K562 (cell line): ENCODE results near the gene TTC28. TPM values are rescaled to one million over a fixed set of nuclear protein-coding genes. Genes with fewer than 3 reads are reported as not detected.
"Not testable (repeated sequence)": the region's sequence is repeated elsewhere in the genome, so short reads cannot be mapped to it uniquely, and the experiment has no call there.

Experiments
- ATAC-seq: fragments of 200-7000 bp; cut with Tn5 transposase; 3 replicates; pipeline ENCODE4 v1.9.1; 2020; ENCODE audit warnings: moderate library complexity
- BruUV-seq: library from RNA; stranded (reverse); fragments of 400-500 nt; replicated peaks from 2 replicates; lab custom pipeline; 2021; lab: Mats Ljungman, UMichigan
- CTCF ChIA-PET: fragments of 300-600 bp; formaldehyde crosslinking; extraction: SDS; loops from one replicate; lab custom pipeline; 2021; ENCODE audit warnings: low intra/inter-chr PET ratio; lab: Yijun Ruan, JAX
- POLR2A ChIA-PET: fragments of 300-600, 350-650 bp; sonication (Branson Sonifier 250); formaldehyde crosslinking; extraction: SDS; loops from one replicate; lab custom pipeline; 2021; ENCODE audit warnings: antibody characterized with exemption, inconsistent platforms; lab: Yijun Ruan, JAX
- DNase-seq, 4 experiments: peaks; one replicate each; pipeline versions ENCODE4 v3.0.0 to v3.0.0-alpha.2; 2011 to 2018; ENCODE audit warnings: low spot score in 3 of 4, mixed read lengths in 3 of 4; ENCODE audit errors: extremely low read depth in 1 of 4
- FAIRE-seq: peaks from 2 replicates; lab custom pipeline; 2011; peaks lifted over from hg19 to GRCh38; lab: Jason Lieb, UNC
- H2AFZ ChIP-seq: 2 replicates; pipeline ENCODE4 v1.6.0; 2011; ENCODE audit warnings: low read depth, low read length, control low read depth, inconsistent platforms
- H3K27ac ChIP-seq: fragments of 200-600 bp; 3 replicates; pipeline ENCODE4 v1.8.0; 2011; ENCODE audit warnings: low read depth, mild to moderate bottlenecking, control low read depth, inconsistent platforms, low read length, moderate library complexity, mixed read lengths; ENCODE audit errors: extremely low read depth
- H3K27me3 ChIP-seq, 2 experiments: fragments of 300-600 bp in 1 of 2; 2 replicates in 1 of 2; 3 replicates in 1 of 2; pipeline versions ENCODE4 v1.6.0 to v1.8.0; 2011; ENCODE audit warnings: inconsistent platforms in 2 of 2, low read length in 2 of 2, mild to moderate bottlenecking in 1 of 2, mixed read lengths in 1 of 2, moderate library complexity in 1 of 2; ENCODE audit not compliant: control insufficient read depth in 2 of 2, insufficient read depth in 2 of 2
- H3K36me3 ChIP-seq: fragments of 300-600 bp; 3 replicates; pipeline ENCODE4 v1.8.0; 2011; ENCODE audit warnings: mild to moderate bottlenecking, low read length, inconsistent platforms; ENCODE audit not compliant: control insufficient read depth, insufficient read depth
- H3K4me1 ChIP-seq, 2 experiments: fragments of 200-600 bp in 1 of 2; replicated peaks in 1 of 2; 2 replicates in 1 of 2; 3 replicates in 1 of 2; pipeline versions ENCODE4 v1.5.1 to v1.8.0; 2011; ENCODE audit warnings: inconsistent platforms in 2 of 2, low read length in 2 of 2, mild to moderate bottlenecking in 1 of 2, mixed read lengths in 1 of 2, moderate library complexity in 1 of 2; ENCODE audit not compliant: control insufficient read depth in 2 of 2, insufficient read depth in 2 of 2
- H3K4me2 ChIP-seq: 2 replicates; pipeline ENCODE4 v1.6.1; 2011; ENCODE audit warnings: low read length, control low read depth, inconsistent platforms, mixed read lengths; ENCODE audit not compliant: insufficient read depth
- H3K4me3 ChIP-seq: fragments of 200-600 bp; sonication (generic), shearing (Covaris generic); 2 replicates; pipeline ENCODE4 v1.5.1; 2016; ENCODE audit warnings: control low read depth, inconsistent platforms
- H3K79me2 ChIP-seq: fragments of 200-600 bp; 3 replicates; pipeline ENCODE4 v1.8.0; 2011; ENCODE audit warnings: low read length, inconsistent platforms; ENCODE audit not compliant: control insufficient read depth, insufficient read depth
- H3K9ac ChIP-seq, 2 experiments: 2 replicates each; pipeline versions ENCODE4 v1.6.0 to v1.6.1; 2011; ENCODE audit warnings: low read depth in 2 of 2, low read length in 2 of 2, control low read depth in 1 of 2, inconsistent platforms in 1 of 2, mild to moderate bottlenecking in 1 of 2, mixed read lengths in 1 of 2; ENCODE audit not compliant: insufficient read depth in 1 of 2
- H3K9me1 ChIP-seq: one replicate; pipeline ENCODE4 v1.6.0; 2011; ENCODE audit warnings: inconsistent platforms, mild to moderate bottlenecking, low read length, moderate library complexity; ENCODE audit not compliant: control insufficient read depth, insufficient read depth
- H3K9me3 ChIP-seq: replicated peaks from 2 replicates; pipeline ENCODE4 v1.5.1; 2011; ENCODE audit warnings: low read depth, low read length, inconsistent platforms; ENCODE audit not compliant: control insufficient read depth, insufficient read depth
- H4K20me1 ChIP-seq: replicated peaks from 2 replicates; pipeline ENCODE4 v1.6.1; 2011; ENCODE audit warnings: low read length, inconsistent platforms, mixed read lengths; ENCODE audit not compliant: control insufficient read depth, insufficient read depth
- BCOR ChIP-seq: fragments of 450-650 bp; IDR thresholded peaks from 2 replicates; pipeline ENCODE4 v1.6.1; 2016
- CHD1 ChIP-seq: fragments of 200-600 bp; sonication (generic); IDR thresholded peaks from one replicate; pipeline ENCODE4 v1.6.1; 2012; ENCODE audit warnings: mild to moderate bottlenecking, moderate library complexity, low read length, inconsistent platforms
- CSDE1 ChIP-seq, 2 experiments: fragments of 450-650 bp; IDR thresholded peaks; 2 replicates each; pipeline ENCODE4 v1.6.1; 2016; ENCODE audit warnings: mild to moderate bottlenecking in 1 of 2
- KLF16 ChIP-seq: IDR thresholded peaks from 2 replicates; pipeline ENCODE4 v1.6.1; 2016; ENCODE audit warnings: antibody characterized with exemption
- MBD2 ChIP-seq: sonication (generic); IDR thresholded peaks from 2 replicates; pipeline ENCODE4 v1.6.1; 2016; ENCODE audit warnings: low read depth, borderline replicate concordance
- SMAD4 ChIP-seq: fragments of 250-450 bp; sonication (Bioruptor Pico); conservative IDR thresholded peaks from 2 replicates; pipeline ENCODE4 v1.8.0; 2021; ENCODE audit warnings: inconsistent platforms, mild to moderate bottlenecking, moderate library complexity
- ZC3H8 ChIP-seq: fragments of 450-650 bp; IDR thresholded peaks from 2 replicates; pipeline ENCODE4 v1.6.1; 2017
- ZNF184 ChIP-seq: sonication (generic); formaldehyde crosslinking; IDR thresholded peaks from 2 replicates; pipeline ENCODE4 v1.5.0; 2020; ENCODE audit warnings: missing genetic modification reagents
- ZNF324 ChIP-seq: fragments of 250-450 bp; sonication (Bioruptor Pico); IDR thresholded peaks from 2 replicates; pipeline ENCODE4 v1.4.0; 2020; ENCODE audit warnings: mild to moderate bottlenecking
- ZNF431 ChIP-seq: sonication (generic); formaldehyde crosslinking; IDR thresholded peaks from 2 replicates; pipeline ENCODE4 v1.8.0; 2022; ENCODE audit warnings: mild to moderate bottlenecking, missing genetic modification reagents
- WGBS: fragments of 100-300 bp; shearing (Covaris generic); methylation state at CpG from one replicate; pipeline ENCODE4 v1.1.6; 2016; ENCODE audit warnings: low coverage, mixed read lengths; ENCODE audit not compliant: insufficient coverage; ENCODE audit errors: missing lambda C conversion rate; 5-methylcytosine and 5-hydroxymethylcytosine counted together
- in situ Hi-C: fragments of 300-500 bp; cut with MboI; formaldehyde crosslinking; loops from 4 replicates; pipeline ENCODE4 v1.15.0; 2018; ENCODE audit warnings: inconsistent platforms, mixed read lengths
- intact Hi-C: fragments of 100-400 bp; cut with micrococcal nuclease; formaldehyde crosslinking; loops from 2 replicates; pipeline ENCODE4 v1.14.2; 2022
- polyA plus RNA-seq, 8 experiments: library from polyadenylated mRNA; depleted of rRNA in 4 of 8; stranded (reverse) in 5 of 8; unstranded in 3 of 8; fragments of >200 nt; fragmentation: Nextera tagmentation in 2 of 8; fragmentation: Illumina TruSeq in 1 of 8; extraction: Ambion mirVana in 2 of 8; extraction: Trizol in 1 of 8; gene quantifications; 2 replicates each; pipeline versions ENCODE4 v1.2.1 to v1.2.3, GENCODE V29; 2011 to 2014; ENCODE audit warnings: inconsistent platforms in 1 of 8, missing spikeins in 1 of 8
- total RNA-seq, 7 experiments: library from RNA; depleted of rRNA in 6 of 7; stranded (reverse); fragments of >200 nt in 6 of 7; fragmentation: Illumina TruSeq in 2 of 7; extraction: Trizol in 2 of 7; gene quantifications; 2 replicates each; pipeline versions ENCODE4 v1.2.1 to v1.2.3, GENCODE V29; 2011 to 2021; ENCODE audit warnings: low replicate concordance in 1 of 7
- TF ChIP-seq, protein P1 (sequence below): conservative IDR thresholded peaks from 2 replicates; pipeline ENCODE4 v1.6.1; 2011; ENCODE audit warnings: low read depth, mild to moderate bottlenecking, low read length; ENCODE audit not compliant: control insufficient read depth
- TF ChIP-seq, protein P2 (sequence below): fragments of 450-650 bp; formaldehyde crosslinking; IDR thresholded peaks from 2 replicates; pipeline ENCODE4 v1.4.0; 2020; ENCODE audit warnings: mild to moderate bottlenecking, moderate library complexity
- TF ChIP-seq, protein P3 (sequence below): sonication (generic); formaldehyde crosslinking; IDR thresholded peaks from 2 replicates; pipeline ENCODE4 v1.8.0; 2023; ENCODE audit warnings: mild to moderate bottlenecking, missing genetic modification reagents

Gene TTC28
- total and polyA plus RNA-seq, 9 of the 15 experiments (the other 6 are each of a cell fraction or from before 2014, with no cell fraction given): 0.22 to 10.7 (median 3.1) TPM

DNA sequence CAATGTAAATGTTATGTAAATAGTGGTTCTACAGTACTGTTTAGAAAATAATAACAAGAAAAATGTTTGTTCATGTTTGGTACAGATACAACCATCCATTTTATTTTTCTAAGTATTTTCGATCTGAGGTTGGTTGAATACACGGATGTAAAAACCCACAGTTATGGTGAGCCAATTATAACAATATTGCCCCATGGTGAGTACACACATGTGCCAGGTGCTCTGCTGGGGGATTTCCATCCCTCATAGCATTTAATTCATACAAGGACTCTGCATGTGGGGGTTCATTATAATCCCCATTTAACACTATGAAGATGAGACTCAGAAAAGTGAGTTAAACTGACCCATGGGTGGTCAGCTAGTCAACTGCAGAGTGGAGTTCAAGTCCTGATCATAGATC, 23.3 kb upstream of the TTC28 start:
- Histone ChIP-seq H3K4me3 (no peak overlapping the region), H2AFZ (no peak overlapping the region), H3K9ac (no peak overlapping the region), H3K9me1 (no peaks in the 10 kb centered on the region), H3K27ac (no peak overlapping the region), H3K79me2 (no peaks in the 10 kb centered on the region), H3K4me1 (no peaks in the 10 kb centered on the region), H3K4me2 (no peak overlapping the region), H3K9me3 (no peaks in the 10 kb centered on the region), H4K20me1 (no peaks in the 10 kb centered on the region), H3K36me3 (peaks cover 39% of the 10 kb centered on the region; the same call in 2 of the 3 replicates), H3K27me3 (no peaks in the 10 kb centered on the region)
- FAIRE-seq (no peak), DNase-seq (no peak), ATAC-seq (no peak)
- POLR2A ChIA-PET: no interaction called here
- in situ Hi-C loops (no loop called here), intact Hi-C loops (no loop called here)
- TF ChIP-seq ZNF324 (CRISPR knock-in tag): no peak
- no peak for TF ChIP-seq CHD1
- no peak for TF ChIP-seq KLF16
- TF ChIP-seq, protein P1, sequence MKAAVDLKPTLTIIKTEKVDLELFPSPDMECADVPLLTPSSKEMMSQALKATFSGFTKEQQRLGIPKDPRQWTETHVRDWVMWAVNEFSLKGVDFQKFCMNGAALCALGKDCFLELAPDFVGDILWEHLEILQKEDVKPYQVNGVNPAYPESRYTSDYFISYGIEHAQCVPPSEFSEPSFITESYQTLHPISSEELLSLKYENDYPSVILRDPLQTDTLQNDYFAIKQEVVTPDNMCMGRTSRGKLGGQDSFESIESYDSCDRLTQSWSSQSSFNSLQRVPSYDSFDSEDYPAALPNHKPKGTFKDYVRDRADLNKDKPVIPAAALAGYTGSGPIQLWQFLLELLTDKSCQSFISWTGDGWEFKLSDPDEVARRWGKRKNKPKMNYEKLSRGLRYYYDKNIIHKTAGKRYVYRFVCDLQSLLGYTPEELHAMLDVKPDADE: no peak
- no peak for TF ChIP-seq ZNF184
- TF ChIP-seq ZC3H8: no peak
- TF ChIP-seq ZNF431 (CRISPR knock-in tag): no peak
- no peak for TF ChIP-seq MBD2
- TF ChIP-seq BCOR: no peak
- no peak for TF ChIP-seq CSDE1 (IDR thresholded peaks at IDR 0.05)
- no peak for TF ChIP-seq SMAD4 (CRISPR knock-in tag)
- TF ChIP-seq, protein P2, sequence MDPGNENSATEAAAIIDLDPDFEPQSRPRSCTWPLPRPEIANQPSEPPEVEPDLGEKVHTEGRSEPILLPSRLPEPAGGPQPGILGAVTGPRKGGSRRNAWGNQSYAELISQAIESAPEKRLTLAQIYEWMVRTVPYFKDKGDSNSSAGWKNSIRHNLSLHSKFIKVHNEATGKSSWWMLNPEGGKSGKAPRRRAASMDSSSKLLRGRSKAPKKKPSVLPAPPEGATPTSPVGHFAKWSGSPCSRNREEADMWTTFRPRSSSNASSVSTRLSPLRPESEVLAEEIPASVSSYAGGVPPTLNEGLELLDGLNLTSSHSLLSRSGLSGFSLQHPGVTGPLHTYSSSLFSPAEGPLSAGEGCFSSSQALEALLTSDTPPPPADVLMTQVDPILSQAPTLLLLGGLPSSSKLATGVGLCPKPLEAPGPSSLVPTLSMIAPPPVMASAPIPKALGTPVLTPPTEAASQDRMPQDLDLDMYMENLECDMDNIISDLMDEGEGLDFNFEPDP (CRISPR knock-in tag): no peak
- TF ChIP-seq, protein P3, sequence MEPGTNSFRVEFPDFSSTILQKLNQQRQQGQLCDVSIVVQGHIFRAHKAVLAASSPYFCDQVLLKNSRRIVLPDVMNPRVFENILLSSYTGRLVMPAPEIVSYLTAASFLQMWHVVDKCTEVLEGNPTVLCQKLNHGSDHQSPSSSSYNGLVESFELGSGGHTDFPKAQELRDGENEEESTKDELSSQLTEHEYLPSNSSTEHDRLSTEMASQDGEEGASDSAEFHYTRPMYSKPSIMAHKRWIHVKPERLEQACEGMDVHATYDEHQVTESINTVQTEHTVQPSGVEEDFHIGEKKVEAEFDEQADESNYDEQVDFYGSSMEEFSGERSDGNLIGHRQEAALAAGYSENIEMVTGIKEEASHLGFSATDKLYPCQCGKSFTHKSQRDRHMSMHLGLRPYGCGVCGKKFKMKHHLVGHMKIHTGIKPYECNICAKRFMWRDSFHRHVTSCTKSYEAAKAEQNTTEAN (CRISPR knock-in tag): no peak
- CTCF ChIA-PET: no interaction called here
- 76% methylated on average over 2 of the region's 2 CpGs for WGBS
- no TSS peak for BruUV-seq

DNA sequence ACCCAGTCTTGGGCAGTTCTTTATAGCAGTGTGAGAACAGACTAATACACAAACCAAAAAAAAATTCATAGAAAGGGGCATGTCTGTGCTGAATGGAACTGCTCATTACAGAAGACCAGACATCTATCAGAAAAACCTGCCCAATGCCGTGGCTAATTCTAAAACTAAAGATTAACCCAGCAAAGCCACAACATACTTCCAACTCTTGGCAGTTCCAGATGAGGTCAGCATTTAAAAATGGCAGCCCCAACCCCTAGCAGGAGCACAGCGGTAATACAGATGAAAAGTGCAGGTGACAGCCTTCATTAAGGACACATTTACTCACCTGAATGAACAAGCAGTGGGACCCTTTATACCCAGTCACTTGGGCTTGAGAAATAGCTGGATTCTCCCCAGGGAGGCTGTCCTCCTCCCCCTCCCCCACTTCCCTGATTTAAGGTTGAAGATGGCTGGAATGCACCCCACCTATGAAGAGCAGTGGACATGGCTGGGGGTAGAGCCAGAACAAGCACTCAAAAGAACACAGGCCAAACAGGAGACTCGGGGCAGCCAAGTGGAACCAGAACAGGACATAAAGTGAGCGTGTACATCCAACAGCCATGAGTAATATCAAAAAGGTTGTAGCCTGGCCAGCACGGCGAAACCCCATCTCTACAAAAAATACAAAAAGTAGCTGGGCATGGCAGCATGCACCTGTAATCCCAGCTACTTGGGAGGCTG, 13.6 kb upstream of the TTC28 start:
- H3K4me1 ChIP-seq, in situ Hi-C loops, ATAC-seq, H4K20me1 ChIP-seq, H3K27ac ChIP-seq, FAIRE-seq, H3K9me3 ChIP-seq, H3K9me1 ChIP-seq, POLR2A ChIA-PET, H2AFZ ChIP-seq, H3K27me3 ChIP-seq, H3K9ac ChIP-seq, H3K4me2 ChIP-seq, intact Hi-C loops, CTCF ChIA-PET, BruUV-seq, H3K4me3 ChIP-seq, DNase-seq, H3K79me2 ChIP-seq: not testable (repeated sequence)
- H3K36me3 ChIP-seq: peaks cover 17% of the 10 kb centered on the region; the same call in 1 of the 3 replicates
- 79% methylated on average over 5 of the region's 6 CpGs for WGBS
